Trophoblast cell (in vitro differentiated cells and primary cell): ENCODE data around the gene TFCP2L1.

Experiments
- DNase-seq, 2 donors: peaks; one replicate each; pipeline ENCODE4 v3.0.0-alpha.2; 2016
- H2AFZ ChIP-seq: 2 replicates; pipeline ENCODE4 v1.6.1; 2013; ENCODE audit warnings: low read length, moderate library complexity, mild to moderate bottlenecking; ENCODE audit not compliant: insufficient read depth, poor library complexity
- H2AK5ac ChIP-seq: 2 replicates; pipeline ENCODE4 v1.6.1; 2013; ENCODE audit warnings: mild to moderate bottlenecking, low read length
- H2BK120ac ChIP-seq: 2 replicates; pipeline ENCODE4 v1.6.1; 2013; ENCODE audit warnings: low read length, mild to moderate bottlenecking, moderate library complexity; ENCODE audit not compliant: insufficient read depth, poor library complexity
- H2BK12ac ChIP-seq: 2 replicates; pipeline ENCODE4 v1.6.1; 2013; ENCODE audit warnings: mild to moderate bottlenecking, low read length, moderate library complexity
- H2BK5ac ChIP-seq: 2 replicates; pipeline ENCODE4 v1.6.1; 2013; ENCODE audit warnings: low read length, low read depth, moderate library complexity, mild to moderate bottlenecking; ENCODE audit not compliant: poor library complexity
- H3K14ac ChIP-seq: 2 replicates; pipeline ENCODE4 v1.6.1; 2013; ENCODE audit warnings: mild to moderate bottlenecking, low read length
- H3K18ac ChIP-seq: 2 replicates; pipeline ENCODE4 v1.6.1; 2013; ENCODE audit warnings: mild to moderate bottlenecking, low read length
- H3K23ac ChIP-seq: 2 replicates; pipeline ENCODE4 v1.6.1; 2013; ENCODE audit warnings: low read length
- H3K27ac ChIP-seq: 2 replicates; pipeline ENCODE4 v1.5.1; 2013; ENCODE audit warnings: low read depth, mild to moderate bottlenecking, inconsistent platforms, low read length, moderate library complexity
- H3K27me3 ChIP-seq: 2 replicates; pipeline ENCODE4 v1.6.1; 2013; ENCODE audit warnings: inconsistent platforms, mild to moderate bottlenecking, low read length, moderate library complexity; ENCODE audit not compliant: insufficient read depth
- H3K36me3 ChIP-seq, 2 experiments: 1 replicate in 1 of 2; 2 replicates in 1 of 2; pipeline ENCODE4 v1.6.1; 2013; ENCODE audit warnings: low read length in 2 of 2, mild to moderate bottlenecking in 2 of 2, moderate library complexity in 1 of 2; ENCODE audit not compliant: insufficient read depth in 2 of 2, control insufficient read depth in 1 of 2
- H3K4ac ChIP-seq: 2 replicates; pipeline ENCODE4 v1.6.1; 2013; ENCODE audit warnings: low read depth, mild to moderate bottlenecking, low read length, moderate library complexity
- H3K4me1 ChIP-seq, 2 experiments: 1 replicate in 1 of 2; 2 replicates in 1 of 2; pipeline ENCODE4 v1.6.1; 2013; ENCODE audit warnings: low read length in 2 of 2, mild to moderate bottlenecking in 2 of 2, moderate library complexity in 1 of 2; ENCODE audit not compliant: insufficient read depth in 2 of 2, control insufficient read depth in 1 of 2
- H3K4me2 ChIP-seq: 2 replicates; pipeline ENCODE4 v1.6.1; 2013; ENCODE audit warnings: inconsistent platforms, mild to moderate bottlenecking, low read length, moderate library complexity
- H3K4me3 ChIP-seq: 2 replicates; pipeline ENCODE4 v1.5.1; 2013; ENCODE audit warnings: mild to moderate bottlenecking, low read depth, low read length, inconsistent platforms
- H3K79me1 ChIP-seq: one replicate; pipeline ENCODE4 v1.6.1; 2013; ENCODE audit warnings: low read length
- H3K79me2 ChIP-seq: 2 replicates; pipeline ENCODE4 v1.6.1; 2013; ENCODE audit warnings: low read length, mild to moderate bottlenecking; ENCODE audit not compliant: control insufficient read depth, insufficient read depth, poor library complexity
- H3K9ac ChIP-seq: 2 replicates; pipeline ENCODE4 v1.6.1; 2013; ENCODE audit warnings: mild to moderate bottlenecking, low read length
- H3K9me3 ChIP-seq: 2 replicates; pipeline ENCODE4 v1.6.1; 2013; ENCODE audit warnings: low read depth, mild to moderate bottlenecking, control low read depth, inconsistent platforms, low read length; ENCODE audit not compliant: insufficient read depth
- H4K12ac ChIP-seq: 2 replicates; pipeline ENCODE4 v1.6.1; 2013; ENCODE audit warnings: low read depth, mild to moderate bottlenecking, low read length, moderate library complexity
- H4K8ac ChIP-seq: 2 replicates; pipeline ENCODE4 v1.6.1; 2013; ENCODE audit warnings: low read depth, mild to moderate bottlenecking, low read length, moderate library complexity
- H4K91ac ChIP-seq: one replicate; pipeline ENCODE4 v1.6.1; 2013; ENCODE audit warnings: low read depth, mild to moderate bottlenecking, low read length, moderate library complexity
- WGBS: extraction: QIAGEN DNeasy Blood & Tissue Kit; methylation state at CpG from one replicate; pipeline ENCODE4 v1.1.7; 2013; ENCODE audit warnings: missing lambda C conversion rate; ENCODE audit not compliant: insufficient read length, insufficient coverage; ENCODE audit errors: extremely low coverage; 5-methylcytosine and 5-hydroxymethylcytosine counted together

Gene TFCP2L1

DNA sequence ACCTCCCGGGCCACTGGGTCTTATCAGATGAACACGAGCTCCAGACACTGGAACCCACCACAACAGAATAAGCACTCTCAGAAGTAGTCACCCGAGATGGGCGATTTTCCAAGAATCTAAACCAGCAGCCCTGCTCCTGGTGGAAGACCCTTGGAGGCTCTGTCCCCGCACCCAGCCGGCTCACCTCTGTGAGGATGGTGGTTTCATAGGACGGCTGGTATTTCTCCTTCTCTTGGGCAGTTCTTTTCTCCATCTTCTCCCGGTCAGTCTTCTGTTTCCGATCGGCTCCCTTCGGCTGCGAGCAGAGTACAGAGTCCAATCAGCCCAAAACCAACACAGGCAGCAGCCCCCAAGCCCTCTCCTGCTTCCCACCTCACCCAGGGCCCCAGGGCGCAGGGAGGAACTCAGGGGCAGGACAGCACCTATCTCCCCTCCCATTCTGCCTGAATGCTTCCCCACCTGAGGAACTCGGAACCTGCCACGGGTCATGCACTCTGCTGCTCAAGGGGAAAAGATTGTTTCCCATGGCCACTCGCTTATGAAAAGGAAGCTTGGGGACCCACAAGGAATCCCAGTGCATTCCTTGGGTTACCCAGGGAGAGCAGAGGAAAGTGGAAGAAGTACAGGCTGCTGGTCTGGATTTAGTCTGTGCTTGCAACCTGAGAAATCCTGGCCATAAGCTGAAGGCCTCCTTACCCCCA is 42.7 kb downstream of the TFCP2L1 start:
- H2BK120ac ChIP-seq = no peak overlapping the region
- no CpG with 5 or more reads among the region's 16 CpGs for WGBS

DNA sequence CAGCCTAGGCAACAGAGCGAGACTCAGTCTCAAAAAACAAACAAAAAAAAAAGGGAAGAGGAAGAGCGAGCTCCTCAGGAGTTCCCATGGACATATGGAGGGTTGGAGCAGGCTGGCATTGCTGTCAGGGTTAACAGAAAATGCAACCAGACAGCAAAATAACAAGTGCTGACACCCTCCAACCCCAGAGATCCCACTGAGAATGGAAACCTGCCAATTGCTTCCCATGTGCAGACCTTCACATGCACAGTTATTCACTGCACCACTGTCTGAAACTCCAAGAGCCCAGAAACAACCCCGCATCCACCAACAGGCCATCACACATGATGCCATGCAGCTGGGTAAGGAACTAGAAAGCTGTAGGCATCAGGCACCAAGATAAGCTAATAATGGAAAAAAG is 43.5 kb downstream of the TFCP2L1 start:
- H3K4me1 ChIP-seq = peaks cover 0 to 8% of the 10 kb centered on the region in 2 experiments
- H3K4me2 ChIP-seq = no peak overlapping the region
- no peak overlapping the region for H4K91ac ChIP-seq
- H3K79me1 ChIP-seq = peaks cover 4% of the 10 kb centered on the region
- no peak overlapping the region for H4K8ac ChIP-seq
- no peak overlapping the region for H3K9ac ChIP-seq
- H3K27ac ChIP-seq = no peak overlapping the region
- DNase-seq = no peak
- no peak overlapping the region for H3K14ac ChIP-seq
- H2AK5ac ChIP-seq = no peak overlapping the region
- WGBS = no CpG with 5 or more reads among the region's 3 CpGs
- H3K27me3 ChIP-seq = no peaks in the 10 kb centered on the region
- H2AFZ ChIP-seq = no peak overlapping the region
- H3K4ac ChIP-seq = no peak overlapping the region
- no peak overlapping the region for H2BK120ac ChIP-seq
- no peak overlapping the region for H3K23ac ChIP-seq
- no peak overlapping the region for H4K12ac ChIP-seq
- no peaks in the 10 kb centered on the region for H3K36me3 ChIP-seq
- no peaks in the 10 kb centered on the region for H3K79me2 ChIP-seq
- H3K18ac ChIP-seq = no peak overlapping the region
- no peaks in the 10 kb centered on the region for H3K9me3 ChIP-seq
- H2BK12ac ChIP-seq = no peak overlapping the region
- no peak overlapping the region for H2BK5ac ChIP-seq
- H3K4me3 ChIP-seq = no peak overlapping the region

More for the DNA sequence above, 42.7 kb downstream of the TFCP2L1 start:
- no peak overlapping the region for H2BK5ac ChIP-seq
- no peak overlapping the region for H3K23ac ChIP-seq
- no peak overlapping the region for H3K4ac ChIP-seq
- H3K36me3 ChIP-seq = no peaks in the 10 kb centered on the region
- peak overlapping the region; percentile 17 for H4K8ac ChIP-seq
- H3K79me2 ChIP-seq = no peaks in the 10 kb centered on the region
- DNase-seq = no peak
- H3K9ac ChIP-seq = no peak overlapping the region
- no peak overlapping the region for H3K27ac ChIP-seq
- H2AK5ac ChIP-seq = no peak overlapping the region
- no peak overlapping the region for H2AFZ ChIP-seq
- peaks cover 0 to 8% of the 10 kb centered on the region in 2 experiments for H3K4me1 ChIP-seq
- no peak overlapping the region for H3K14ac ChIP-seq
- no peak overlapping the region for H2BK12ac ChIP-seq
- no peak overlapping the region for H3K4me3 ChIP-seq
- no peak overlapping the region for H4K91ac ChIP-seq
- H3K4me2 ChIP-seq = no peak overlapping the region
- no peak overlapping the region for H4K12ac ChIP-seq
- H3K9me3 ChIP-seq = no peaks in the 10 kb centered on the region
- H3K27me3 ChIP-seq = no peaks in the 10 kb centered on the region
- no peak overlapping the region for H3K18ac ChIP-seq
- H3K79me1 ChIP-seq = peaks cover 4% of the 10 kb centered on the region

DNA sequence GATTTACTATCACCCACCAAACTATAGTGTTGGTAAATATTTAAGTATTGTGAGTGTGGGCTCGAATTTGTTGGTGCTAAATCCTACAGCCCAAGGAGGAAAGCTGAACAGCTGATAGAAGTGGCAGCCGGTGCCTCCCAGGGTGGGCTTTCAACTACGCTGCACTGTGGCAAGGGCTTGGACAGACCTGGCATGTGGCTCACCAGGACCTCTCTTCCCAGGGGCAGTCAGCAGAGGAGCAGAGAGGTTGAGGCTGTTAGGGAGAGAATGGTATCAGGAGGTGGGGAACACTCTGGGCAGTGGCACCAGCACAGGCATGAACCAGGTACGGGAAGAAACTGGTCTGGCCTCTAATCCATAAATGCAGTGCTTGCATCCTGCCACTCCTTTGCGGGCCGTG is 44.6 kb downstream of the TFCP2L1 start:
- no peaks in the 10 kb centered on the region for H3K27me3 ChIP-seq
- no peak overlapping the region for H2BK12ac ChIP-seq
- H3K4me2 ChIP-seq = no peak overlapping the region
- no peak overlapping the region for H3K23ac ChIP-seq
- H3K4ac ChIP-seq = no peak overlapping the region
- H4K12ac ChIP-seq = no peak overlapping the region
- H2AFZ ChIP-seq = no peak overlapping the region
- H2BK5ac ChIP-seq = no peak overlapping the region
- no peak overlapping the region for H3K27ac ChIP-seq
- H3K4me1 ChIP-seq = peaks cover 0 to 8% of the 10 kb centered on the region in 2 experiments
- no peak overlapping the region for H2AK5ac ChIP-seq
- H4K91ac ChIP-seq = no peak overlapping the region
- H2BK120ac ChIP-seq = no peak overlapping the region
- no peak overlapping the region for H3K18ac ChIP-seq
- H3K14ac ChIP-seq = no peak overlapping the region
- H3K79me1 ChIP-seq = peaks cover 2% of the 10 kb centered on the region
- H3K79me2 ChIP-seq = no peaks in the 10 kb centered on the region
- WGBS = no CpG with 5 or more reads among the region's 6 CpGs
- DNase-seq = no peak
- H3K36me3 ChIP-seq = no peaks in the 10 kb centered on the region
- no peak overlapping the region for H3K9ac ChIP-seq
- H4K8ac ChIP-seq = no peak overlapping the region
- no peaks in the 10 kb centered on the region for H3K9me3 ChIP-seq
- no peak overlapping the region for H3K4me3 ChIP-seq

DNA sequence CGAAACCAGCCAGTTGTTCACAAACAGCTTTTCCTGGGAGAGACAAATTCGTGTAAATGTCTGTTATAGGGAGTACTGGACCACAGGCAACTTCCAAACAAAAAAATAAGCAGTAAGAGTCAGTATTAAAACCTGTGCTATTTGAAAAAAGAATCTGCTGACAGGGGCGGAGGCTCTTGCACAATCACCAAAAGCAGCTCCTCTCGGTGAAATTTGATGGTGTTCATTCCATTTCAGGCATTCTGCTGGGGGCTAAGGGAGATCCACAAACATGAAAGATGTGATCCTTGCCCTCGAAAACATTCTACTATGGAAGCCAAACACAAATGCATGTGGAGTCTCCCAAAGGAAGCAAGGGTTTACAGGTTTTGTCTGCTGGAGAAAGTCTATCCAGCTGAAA is 45.0 kb downstream of the TFCP2L1 start:
- H3K4me2 ChIP-seq = no peak overlapping the region
- H2AK5ac ChIP-seq = no peak overlapping the region
- H3K23ac ChIP-seq = no peak overlapping the region
- H2AFZ ChIP-seq = no peak overlapping the region
- peaks cover 0 to 8% of the 10 kb centered on the region in 2 experiments for H3K4me1 ChIP-seq
- H3K79me1 ChIP-seq = no peaks in the 10 kb centered on the region
- H2BK12ac ChIP-seq = no peak overlapping the region
- no peak overlapping the region for H3K18ac ChIP-seq
- no peak overlapping the region for H3K9ac ChIP-seq
- H3K14ac ChIP-seq = no peak overlapping the region
- no peak overlapping the region for H3K27ac ChIP-seq
- WGBS = no CpG with 5 or more reads among the region's 5 CpGs
- no peak overlapping the region for H4K91ac ChIP-seq
- H4K12ac ChIP-seq = no peak overlapping the region
- H3K27me3 ChIP-seq = no peaks in the 10 kb centered on the region
- no peaks in the 10 kb centered on the region for H3K9me3 ChIP-seq
- no peak overlapping the region for H2BK120ac ChIP-seq
- no peak overlapping the region for H3K4ac ChIP-seq
- H4K8ac ChIP-seq = no peak overlapping the region
- no peaks in the 10 kb centered on the region for H3K79me2 ChIP-seq
- DNase-seq = peak; percentile 2 to 35
- no peak overlapping the region for H2BK5ac ChIP-seq
- no peaks in the 10 kb centered on the region for H3K36me3 ChIP-seq
- no peak overlapping the region for H3K4me3 ChIP-seq
